SK-N-MC (cell line): ENCODE data around the gene POLD1.

Source experiments
- DNase-seq: peaks from one replicate; pipeline ENCODE4 v3.0.0-alpha.2; 2011; ENCODE audit warnings: low read depth, low spot score
- H3K27ac ChIP-seq: fragments of 200-600 bp; sonication (generic); 2 replicates; pipeline ENCODE4 v1.5.1; 2016; ENCODE audit warnings: mixed run types
- H3K36me3 ChIP-seq: fragments of 200-600 bp; sonication (generic); 2 replicates; pipeline ENCODE4 v1.6.1; 2017; ENCODE audit warnings: antibody characterized with exemption, low read length, mixed read lengths; ENCODE audit not compliant: insufficient read depth
- H3K4me3 ChIP-seq: fragments of 200-600 bp; sonication (generic); 2 replicates; pipeline ENCODE4 v1.5.1; 2016
- H3K9ac ChIP-seq: fragments of 200-600 bp; sonication (generic); 2 replicates; pipeline ENCODE4 v1.8.0; 2017; ENCODE audit warnings: mixed run types, mixed read lengths; ENCODE audit not compliant: insufficient read length
- H3K9me3 ChIP-seq: fragments of 200-600 bp; sonication (generic); 2 replicates; pipeline ENCODE4 v1.6.1; 2017; ENCODE audit warnings: low read depth, mild to moderate bottlenecking, antibody characterized with exemption, low read length, moderate library complexity, mixed read lengths
- EZH2 ChIP-seq: fragments of 200-600 bp; sonication (generic); IDR thresholded peaks from one replicate; pipeline ENCODE4 v1.6.1; 2017; ENCODE audit warnings: antibody characterized with exemption
- FOXP2 ChIP-seq: optimal IDR thresholded peaks from 2 replicates; pipeline ENCODE3; 2011; ENCODE audit warnings: mild to moderate bottlenecking, moderate library complexity; ENCODE audit not compliant: insufficient read depth; ENCODE audit errors: extremely low read length, control extremely low read depth
- POLR2AphosphoS5 ChIP-seq: IDR thresholded peaks from 2 replicates; pipeline ENCODE4 v1.6.1; 2012; ENCODE audit warnings: mild to moderate bottlenecking, low read depth, low read length, borderline replicate concordance

The POLD1 gene

GRCh38 chr19:50464348-50464747 lies 80.2 kb downstream of the POLD1 start:
- no peak overlapping the region for H3K9ac ChIP-seq
- H3K36me3 ChIP-seq: no peaks in the 10 kb centered on the region
- no peak for DNase-seq
- no peak overlapping the region for H3K4me3 ChIP-seq
- H3K27ac ChIP-seq: no peak overlapping the region
- H3K9me3 ChIP-seq: no peaks in the 10 kb centered on the region
- TF ChIP-seq EZH2 (no peak), POLR2AphosphoS5 (no peak), FOXP2 (no peak)

GRCh38 chr19:50465000-50465399 lies 80.9 kb downstream of the POLD1 start:
- DNase-seq: no peak
- no peak overlapping the region for H3K27ac ChIP-seq
- no peak overlapping the region for H3K4me3 ChIP-seq
- no peak overlapping the region for H3K9ac ChIP-seq
- TF ChIP-seq EZH2 (no peak), FOXP2 (no peak), POLR2AphosphoS5 (no peak)
- H3K36me3 ChIP-seq: no peaks in the 10 kb centered on the region
- H3K9me3 ChIP-seq: no peaks in the 10 kb centered on the region

- no peak overlapping the region for H3K9ac ChIP-seq
- H3K4me3 ChIP-seq: no peak overlapping the region
- no peak overlapping the region for H3K27ac ChIP-seq
- no peak for TF ChIP-seq FOXP2
- no peak for TF ChIP-seq EZH2
- no peak for TF ChIP-seq POLR2AphosphoS5
- DNase-seq: no peak
- H3K36me3 ChIP-seq: no peaks in the 10 kb centered on the region
- H3K9me3 ChIP-seq: no peaks in the 10 kb centered on the region
Measured at GRCh38 chr19:50465986-50466705, 82.0 kb downstream of the POLD1 start.

GRCh38 chr19:50466706-50467039 lies 82.5 kb downstream of the POLD1 start:
- Histone ChIP-seq H3K9ac (no peak overlapping the region), H3K4me3 (no peak overlapping the region), H3K9me3 (no peaks in the 10 kb centered on the region), H3K27ac (no peak overlapping the region), H3K36me3 (no peaks in the 10 kb centered on the region)
- no peak for TF ChIP-seq FOXP2
- TF ChIP-seq POLR2AphosphoS5: no peak
- no peak for TF ChIP-seq EZH2
- no peak for DNase-seq

GRCh38 chr19:50467566-50467965 lies 83.4 kb downstream of the POLD1 start:
- no peak for TF ChIP-seq POLR2AphosphoS5
- H3K27ac ChIP-seq: no peak overlapping the region
- no peak overlapping the region for H3K9ac ChIP-seq
- H3K36me3 ChIP-seq: no peaks in the 10 kb centered on the region
- no peak overlapping the region for H3K4me3 ChIP-seq
- no peaks in the 10 kb centered on the region for H3K9me3 ChIP-seq
- DNase-seq: no peak
